Measurements from ENCODE around the gene DNAH9.
"Not testable (repeated sequence)": the region's sequence is repeated elsewhere in the genome, so short reads cannot be mapped to it uniquely, and the experiment has no call there.

Gene DNAH9

DNA sequence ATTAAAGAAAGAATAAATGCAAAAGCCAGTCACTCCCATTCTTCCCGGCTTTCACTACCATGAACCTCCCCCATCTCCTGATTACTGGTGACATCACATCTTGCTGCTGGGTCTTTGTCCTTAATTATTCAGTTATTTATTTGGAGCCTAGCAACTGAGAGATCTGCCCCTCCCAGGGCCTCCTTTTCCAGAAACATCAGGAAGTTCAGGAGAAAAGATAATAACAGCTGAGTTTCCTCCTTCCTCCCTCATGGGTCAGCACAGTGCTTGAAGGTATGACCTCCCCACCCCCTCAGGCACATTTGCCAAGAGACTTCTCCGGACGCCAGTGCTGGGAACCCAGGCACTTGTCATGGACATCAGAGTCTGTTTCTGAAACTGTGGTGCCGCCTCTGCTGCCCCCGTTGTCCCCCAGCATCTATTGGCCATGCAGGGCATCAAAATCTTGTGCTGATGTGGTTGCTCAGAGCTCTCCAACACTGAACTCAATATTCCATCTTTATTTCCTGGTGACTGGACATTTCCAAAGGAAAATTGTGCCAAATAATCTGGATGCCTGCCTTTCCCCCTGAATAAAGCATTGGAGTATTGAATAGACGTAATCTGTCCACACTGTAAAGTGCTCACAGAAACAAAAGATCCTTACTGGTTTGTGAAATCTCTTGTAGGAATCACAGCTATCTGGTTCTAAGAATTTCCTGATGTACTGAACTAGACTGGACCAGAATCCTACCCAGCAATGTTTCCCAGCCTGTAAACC lies 327.2 kb downstream of the DNAH9 start:
- no peak for TF ChIP-seq ZNF274 (IDR thresholded peaks at IDR 0.05; ENCODE audit: low read depth, low read length)
- H3K4me3 ChIP-seq (ENCODE audit: low read length), result no peak overlapping the region

DNA sequence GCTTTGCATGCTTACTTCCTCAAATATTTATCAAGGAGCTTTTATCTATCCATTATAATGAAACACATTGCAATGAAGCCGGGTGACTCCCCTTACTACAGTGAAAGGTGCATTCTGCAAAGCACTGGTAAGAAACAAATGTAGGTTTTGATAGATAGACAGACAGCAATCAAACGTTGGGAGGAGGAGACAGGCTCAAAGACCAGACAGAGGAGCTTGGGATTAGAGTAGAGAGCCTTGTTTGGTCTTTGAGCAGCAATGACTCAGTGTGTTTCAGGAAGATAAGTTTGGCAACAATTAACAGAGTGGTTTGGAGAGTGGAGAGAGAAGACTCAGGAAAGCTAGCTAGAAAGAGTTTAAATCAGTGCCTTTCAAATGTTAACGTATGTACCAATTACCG lies 330.2 kb downstream of the DNAH9 start:
- no peak for TF ChIP-seq ZNF274 (IDR thresholded peaks at IDR 0.05; ENCODE audit: low read depth, low read length)

DNA sequence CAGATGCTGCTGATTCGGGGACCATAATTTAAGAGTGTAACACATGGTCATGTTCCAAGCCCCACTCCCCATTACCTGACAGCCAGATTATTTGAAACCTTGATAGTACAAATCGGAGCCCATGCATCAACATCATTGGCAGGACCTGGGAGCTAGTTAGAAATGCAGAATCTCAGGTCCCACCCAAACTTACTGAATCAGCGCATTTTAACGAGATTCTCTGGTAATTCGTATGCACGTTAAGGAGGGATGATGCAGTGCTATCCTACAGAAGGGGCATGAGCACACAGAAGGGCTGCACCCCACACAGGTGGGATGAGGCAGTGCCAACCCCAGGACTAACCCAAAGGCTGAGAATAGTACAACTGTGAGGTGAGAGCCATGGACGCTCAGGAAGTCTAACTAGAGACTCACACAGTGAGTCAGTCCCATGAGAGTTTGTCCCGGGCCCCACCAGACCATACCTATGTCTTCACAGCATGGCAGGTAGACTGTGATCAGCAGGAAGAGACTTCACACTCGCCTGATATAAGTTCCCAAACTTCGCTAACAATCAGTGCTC lies 334.1 kb downstream of the DNAH9 start:
- no peak overlapping the region for H3K4me3 ChIP-seq (ENCODE audit: low read length)
- no peak for TF ChIP-seq ZNF274 (IDR thresholded peaks at IDR 0.05; ENCODE audit: low read depth, low read length)

More for the DNA sequence above, 330.2 kb downstream of the DNAH9 start:
- H3K4me3 ChIP-seq (ENCODE audit: low read length), result no peak overlapping the region

DNA sequence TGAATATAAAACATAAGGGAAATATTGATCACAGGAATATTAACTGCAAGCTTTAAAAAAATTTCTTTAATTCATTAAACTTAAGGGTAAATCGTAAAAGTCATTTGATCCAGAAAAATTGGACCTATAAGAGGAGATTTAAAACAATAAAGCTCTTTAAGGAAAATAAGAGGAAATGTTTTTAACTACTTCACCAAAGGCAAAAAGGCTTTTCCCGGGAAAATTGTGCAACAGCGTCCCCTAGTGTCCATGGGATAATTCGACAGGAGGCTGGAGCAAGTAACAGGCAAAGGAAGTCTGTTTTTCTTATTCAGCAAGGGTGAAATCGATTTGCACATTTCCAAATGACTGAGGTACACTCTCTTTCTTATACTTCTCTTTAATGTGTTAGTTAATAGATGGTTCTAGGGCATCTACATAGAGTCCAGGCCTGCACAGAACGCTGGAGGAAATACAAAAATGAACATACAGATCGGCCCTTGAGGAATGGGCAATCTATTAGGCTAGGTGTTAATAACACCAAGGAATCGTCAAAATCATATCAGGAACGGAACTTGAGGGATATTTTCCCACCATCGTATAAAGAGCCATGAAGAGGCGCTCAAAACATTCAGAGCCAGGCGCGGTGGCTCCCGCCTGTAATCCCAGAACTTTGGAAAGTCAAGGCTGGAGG lies 337.6 kb downstream of the DNAH9 start:
- H3K4me3 ChIP-seq (ENCODE audit: low read length), result no peak overlapping the region
- no peak for TF ChIP-seq ZNF274 (IDR thresholded peaks at IDR 0.05; ENCODE audit: low read depth, low read length)

DNA sequence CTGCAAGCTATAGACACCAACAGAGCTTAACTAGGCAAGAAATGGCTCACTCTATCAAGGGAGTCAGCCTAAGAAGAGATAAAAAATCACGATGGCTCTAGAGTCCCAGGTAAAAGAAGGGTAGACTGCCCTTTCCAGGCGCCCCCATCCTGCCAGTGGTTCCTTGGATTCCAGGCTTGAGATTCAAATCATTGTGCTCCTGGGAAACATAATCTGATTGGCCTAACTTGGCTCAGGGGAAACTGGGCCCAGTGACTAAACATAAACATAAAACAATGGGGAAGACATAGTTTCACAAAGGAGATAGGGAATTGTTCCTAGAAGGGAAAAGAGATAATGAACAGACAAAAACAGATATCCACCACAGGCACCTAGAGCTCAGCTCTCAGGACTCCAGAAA lies 342.6 kb downstream of the DNAH9 start:
- H3K4me3 ChIP-seq (ENCODE audit: low read length), result no peak overlapping the region
- TF ChIP-seq ZNF274 (IDR thresholded peaks at IDR 0.05; ENCODE audit: low read depth, low read length), result no peak

DNA sequence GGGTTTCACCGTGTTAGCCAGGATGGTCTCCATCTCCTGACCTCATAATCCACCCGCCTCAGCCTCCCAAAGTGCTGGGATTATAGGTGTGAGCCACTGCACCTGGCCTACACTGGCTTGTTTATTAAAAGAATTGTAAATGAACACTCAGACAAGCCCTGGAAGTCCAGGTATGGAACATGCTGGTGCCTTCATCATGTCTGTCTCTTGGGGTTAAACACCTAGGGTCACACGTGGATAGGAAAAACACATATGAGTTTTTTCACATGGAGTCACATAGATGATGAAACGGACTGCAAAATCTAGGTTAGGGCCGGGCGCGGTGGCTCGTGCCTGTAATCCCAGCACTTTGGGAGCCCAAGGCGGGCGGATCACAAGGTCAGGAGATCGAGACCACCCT lies 344.8 kb downstream of the DNAH9 start:
- H3K4me3 ChIP-seq (ENCODE audit: low read length), result not testable (repeated sequence)

DNA sequence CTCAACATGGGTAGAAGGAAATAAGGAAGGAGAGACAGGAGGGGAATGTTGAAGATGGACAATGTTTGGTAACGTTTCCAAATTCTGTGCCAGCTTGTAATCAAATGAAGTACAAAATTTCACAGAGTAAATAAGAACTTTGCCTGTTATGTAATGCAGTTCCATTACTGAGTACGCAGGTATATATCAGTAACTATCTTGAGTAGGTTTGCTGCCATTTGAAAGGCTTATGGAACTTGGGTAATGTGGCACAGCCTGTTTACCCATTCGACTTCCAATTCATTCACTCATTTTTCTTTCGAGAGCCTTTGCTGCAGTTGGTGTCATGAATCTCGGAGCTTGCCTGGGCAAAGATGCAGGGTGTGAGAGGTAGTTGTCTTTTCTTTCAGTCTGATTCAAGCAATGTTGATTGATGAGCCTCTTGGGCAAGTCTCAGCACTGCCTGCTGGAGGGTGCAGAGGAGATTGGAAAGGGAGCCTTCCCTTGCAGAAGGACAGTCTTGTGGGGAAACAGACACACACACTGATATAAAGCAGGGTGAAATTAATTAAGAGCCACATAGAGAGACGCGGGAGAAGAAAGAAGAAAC lies 345.6 kb downstream of the DNAH9 start:
- no peak for TF ChIP-seq ZNF274 (IDR thresholded peaks at IDR 0.05; ENCODE audit: low read depth, low read length)
- H3K4me3 ChIP-seq (ENCODE audit: low read length), result no peak overlapping the region

DNA sequence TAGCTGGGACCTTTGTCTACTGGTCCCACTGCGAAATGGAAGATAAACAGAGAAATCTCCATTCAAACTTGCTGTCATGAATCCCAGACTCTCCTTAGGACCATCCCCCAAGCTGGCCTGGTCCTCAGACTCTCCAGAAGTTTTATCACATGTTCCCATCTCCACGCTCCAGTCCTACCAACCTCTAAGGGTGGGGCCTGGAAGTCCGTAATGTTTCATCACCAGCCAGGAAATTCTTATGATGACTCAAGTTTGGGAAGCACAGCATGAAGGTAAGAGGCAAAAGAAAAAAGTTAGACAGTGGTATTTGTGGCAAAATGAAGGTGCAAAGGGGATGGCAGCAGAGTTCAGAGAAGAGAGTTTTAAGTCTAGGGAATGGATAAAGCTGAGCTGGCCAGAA lies 346.3 kb downstream of the DNAH9 start:
- no peak overlapping the region for H3K4me3 ChIP-seq (ENCODE audit: low read length)
- TF ChIP-seq ZNF274 (IDR thresholded peaks at IDR 0.05; ENCODE audit: low read depth, low read length), result no peak

DNA sequence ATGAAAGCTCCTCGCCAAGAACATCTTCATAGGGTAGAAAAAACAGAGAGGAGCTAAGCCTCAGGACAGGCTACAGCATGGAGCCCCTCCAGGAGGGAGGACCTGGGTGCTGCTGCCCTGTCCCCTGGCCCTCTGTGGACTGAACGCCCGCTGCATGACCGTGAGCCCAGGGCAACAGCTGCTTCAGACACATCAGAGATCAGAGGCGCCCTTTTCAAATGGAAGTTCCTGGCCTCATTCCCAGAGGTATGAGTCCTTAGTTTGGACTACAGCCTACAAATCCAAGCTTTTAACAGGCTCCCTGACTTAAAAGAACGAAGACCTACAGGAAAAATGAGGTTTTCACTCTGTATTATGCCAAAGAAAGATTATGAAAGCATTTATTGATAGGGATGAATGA lies 350.5 kb downstream of the DNAH9 start:
- no peak overlapping the region for H3K4me3 ChIP-seq (ENCODE audit: low read length)
- no peak for TF ChIP-seq ZNF274 (IDR thresholded peaks at IDR 0.05; ENCODE audit: low read depth, low read length)

DNA sequence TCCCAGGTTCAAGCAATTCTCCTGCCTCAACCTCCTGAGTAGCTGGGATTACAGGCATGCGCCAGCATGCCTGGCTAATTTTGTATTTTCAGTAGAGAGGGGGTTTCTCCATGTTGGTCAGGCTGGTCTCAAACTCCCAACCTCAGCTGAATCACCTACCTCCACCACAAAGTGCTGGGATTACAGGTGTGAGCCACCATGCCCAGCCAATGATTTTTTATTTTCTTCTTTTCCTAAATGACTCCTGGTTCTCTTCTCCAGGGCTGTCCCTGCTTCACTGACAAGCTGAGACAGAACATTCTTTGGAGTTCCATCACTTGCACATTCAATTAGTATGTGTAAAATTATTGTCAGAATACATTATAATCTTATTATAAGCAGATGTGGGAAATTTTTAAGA lies 351.3 kb downstream of the DNAH9 start:
- not testable (repeated sequence) for H3K4me3 ChIP-seq (ENCODE audit: low read length)

DNA sequence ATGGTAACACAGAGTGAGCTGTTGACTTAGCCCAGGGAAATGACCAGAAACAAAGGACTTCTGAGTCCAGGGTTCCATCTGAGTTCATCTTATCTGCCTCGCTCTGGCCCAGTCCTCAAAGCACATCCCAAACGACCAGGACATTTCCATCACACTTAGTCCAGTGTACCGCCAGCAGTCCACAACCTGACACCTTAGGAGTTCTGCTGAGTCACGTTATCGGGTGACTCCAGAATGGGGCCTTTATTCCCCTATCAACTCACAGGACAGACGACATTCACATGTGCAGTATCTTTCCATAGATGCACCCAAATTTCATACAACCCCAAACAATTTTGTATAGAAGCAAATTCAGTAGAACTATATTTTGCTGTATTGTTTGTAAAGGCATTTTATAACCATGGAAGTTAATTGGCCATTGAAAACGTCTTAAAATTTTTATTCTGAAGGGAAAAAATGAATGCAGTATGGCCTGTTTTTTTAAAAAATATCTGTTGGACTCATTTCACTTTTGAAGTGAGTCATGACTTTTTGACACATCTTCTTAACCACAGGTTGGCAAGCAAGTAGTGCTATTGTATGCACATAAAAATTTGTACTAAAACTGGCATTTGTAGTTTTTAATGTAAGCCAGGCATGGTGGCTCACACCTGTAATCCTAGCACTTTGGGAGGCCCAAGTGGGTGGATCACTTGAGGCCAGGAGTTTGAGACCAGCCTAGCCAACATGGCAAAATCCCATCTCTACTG lies 352.7 kb downstream of the DNAH9 start:
- no peak for TF ChIP-seq ZNF274 (IDR thresholded peaks at IDR 0.05; ENCODE audit: low read depth, low read length)

DNA sequence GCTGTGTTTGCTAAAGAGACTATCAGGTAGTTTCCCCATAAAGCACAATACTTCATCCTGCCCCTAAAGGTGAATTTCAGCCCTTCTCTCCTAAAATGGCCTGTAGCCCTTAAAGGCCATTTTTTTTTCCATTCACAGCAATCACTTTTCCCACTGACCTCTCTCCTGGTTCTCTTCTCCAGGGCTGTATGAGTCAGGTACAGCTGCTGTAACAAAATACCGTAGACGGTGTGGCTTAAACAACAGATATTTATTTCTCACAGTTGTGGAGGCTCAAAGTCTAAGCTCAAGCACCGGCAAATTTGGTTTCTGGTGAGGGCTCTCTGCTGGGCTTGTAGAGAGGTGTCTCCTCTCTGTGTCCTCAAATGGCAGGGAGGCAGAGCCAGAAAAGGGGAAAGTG lies 354.3 kb downstream of the DNAH9 start:
- H3K4me3 ChIP-seq (ENCODE audit: low read length), result no peak overlapping the region
- no peak for TF ChIP-seq ZNF274 (IDR thresholded peaks at IDR 0.05; ENCODE audit: low read depth, low read length)

More for the DNA sequence above, 352.7 kb downstream of the DNAH9 start:
- no peak overlapping the region for H3K4me3 ChIP-seq (ENCODE audit: low read length)

DNA sequence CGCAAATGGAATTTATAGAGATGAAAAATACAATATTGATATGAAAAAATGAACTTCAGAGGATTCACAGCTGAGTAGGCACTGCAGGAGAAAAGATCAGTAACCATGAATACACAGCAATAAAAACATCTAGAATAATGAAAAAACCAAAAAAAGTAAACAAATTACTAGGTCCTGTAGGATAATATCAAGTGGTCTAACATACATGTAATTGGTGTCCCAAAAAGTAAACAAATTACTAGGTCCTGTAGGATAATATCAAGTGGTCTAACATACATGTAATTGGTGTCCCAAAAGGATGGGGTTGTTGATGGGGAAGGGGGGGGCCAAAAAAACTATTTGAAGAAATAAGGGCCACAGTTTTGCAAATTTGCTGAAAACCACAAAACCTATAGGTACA lies 355.7 kb downstream of the DNAH9 start:
- no peak overlapping the region for H3K4me3 ChIP-seq (ENCODE audit: low read length)

DNA sequence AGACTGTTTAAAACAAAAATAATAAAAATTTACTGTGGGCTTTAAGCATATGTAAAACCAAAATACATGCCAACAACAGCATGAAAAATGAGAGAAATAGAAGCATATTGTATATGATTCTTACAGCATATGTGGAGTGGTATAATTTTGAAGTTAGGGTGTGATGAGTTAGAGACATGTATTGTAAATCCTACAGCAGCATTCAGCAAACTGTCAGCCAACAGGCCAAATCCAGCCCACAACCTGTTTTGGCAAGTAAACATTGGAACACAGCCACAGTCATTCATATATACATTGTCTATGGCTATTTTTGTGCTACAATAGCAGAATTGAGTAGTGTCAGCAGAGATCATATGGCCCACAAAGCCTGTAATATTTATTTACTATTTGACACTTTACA lies 356.7 kb downstream of the DNAH9 start:
- TF ChIP-seq ZNF274 (IDR thresholded peaks at IDR 0.05; ENCODE audit: low read depth, low read length), result no peak

More for the DNA sequence above, 355.7 kb downstream of the DNAH9 start:
- TF ChIP-seq ZNF274 (IDR thresholded peaks at IDR 0.05; ENCODE audit: low read depth, low read length), result no peak

More for the DNA sequence above, 356.7 kb downstream of the DNAH9 start:
- no peak overlapping the region for H3K4me3 ChIP-seq (ENCODE audit: low read length)
